ENCODE measurements around the gene KCTD12.

The KCTD12 gene

GRCh38 chr13:76853921-76854608 is 32.1 kb downstream of the KCTD12 start:
- no peak overlapping the region for H3K27ac Mint-ChIP-seq
- H3K27me3 Mint-ChIP-seq (ENCODE audit: low read depth) = no peaks in the 10 kb centered on the region
- no peak overlapping the region for H3K4me3 Mint-ChIP-seq
- H3K9me3 Mint-ChIP-seq = peaks cover 1% of the 10 kb centered on the region
- no peaks in the 10 kb centered on the region for H3K36me3 Mint-ChIP-seq (ENCODE audit: low read depth)
- H3K4me1 Mint-ChIP-seq (ENCODE audit: low read depth) = peaks cover 2% of the 10 kb centered on the region

- no peak overlapping the region for H3K4me3 Mint-ChIP-seq
- no peaks in the 10 kb centered on the region for H3K36me3 Mint-ChIP-seq (ENCODE audit: low read depth)
- H3K4me1 Mint-ChIP-seq (ENCODE audit: low read depth) = peaks cover 2% of the 10 kb centered on the region
- no peak overlapping the region for H3K27ac Mint-ChIP-seq
- H3K27me3 Mint-ChIP-seq (ENCODE audit: low read depth) = no peaks in the 10 kb centered on the region
- no peaks in the 10 kb centered on the region for H3K9me3 Mint-ChIP-seq
Measured at GRCh38 chr13:76853481-76853880, 32.7 kb downstream of the KCTD12 start.

- Mint-ChIP-seq H3K9me3 (no peaks in the 10 kb centered on the region), H3K4me1 (ENCODE audit: low read depth) (peaks cover 2% of the 10 kb centered on the region), H3K4me3 (no peak overlapping the region), H3K27ac (no peak overlapping the region), H3K27me3 (ENCODE audit: low read depth) (no peaks in the 10 kb centered on the region), H3K36me3 (ENCODE audit: low read depth) (no peaks in the 10 kb centered on the region)
Measured at GRCh38 chr13:76852986-76853385, 33.2 kb downstream of the KCTD12 start.

- Mint-ChIP-seq H3K4me3 (no peak overlapping the region), H3K27me3 (ENCODE audit: low read depth) (no peaks in the 10 kb centered on the region), H3K27ac (no peak overlapping the region), H3K9me3 (no peaks in the 10 kb centered on the region), H3K36me3 (ENCODE audit: low read depth) (no peaks in the 10 kb centered on the region), H3K4me1 (ENCODE audit: low read depth) (peaks cover 2% of the 10 kb centered on the region)
Measured at GRCh38 chr13:76851961-76852360, 34.2 kb downstream of the KCTD12 start.

GRCh38 chr13:76849493-76849892 is 36.7 kb downstream of the KCTD12 start:
- Mint-ChIP-seq H3K36me3 (ENCODE audit: low read depth) (no peaks in the 10 kb centered on the region), H3K9me3 (no peaks in the 10 kb centered on the region), H3K4me1 (ENCODE audit: low read depth) (no peaks in the 10 kb centered on the region), H3K27me3 (ENCODE audit: low read depth) (no peaks in the 10 kb centered on the region), H3K27ac (no peak overlapping the region), H3K4me3 (no peak overlapping the region)

GRCh38 chr13:76848596-76848995 is 37.6 kb downstream of the KCTD12 start:
- no peaks in the 10 kb centered on the region for H3K36me3 Mint-ChIP-seq (ENCODE audit: low read depth)
- no peaks in the 10 kb centered on the region for H3K27me3 Mint-ChIP-seq (ENCODE audit: low read depth)
- no peak overlapping the region for H3K4me3 Mint-ChIP-seq
- no peak overlapping the region for H3K27ac Mint-ChIP-seq
- H3K4me1 Mint-ChIP-seq (ENCODE audit: low read depth) = no peaks in the 10 kb centered on the region
- H3K9me3 Mint-ChIP-seq = no peaks in the 10 kb centered on the region

GRCh38 chr13:76846363-76846762 is 39.8 kb downstream of the KCTD12 start:
- Mint-ChIP-seq H3K4me3 (no peak overlapping the region), H3K27ac (no peak overlapping the region), H3K9me3 (no peaks in the 10 kb centered on the region), H3K4me1 (ENCODE audit: low read depth) (no peaks in the 10 kb centered on the region), H3K27me3 (ENCODE audit: low read depth) (peaks cover 4% of the 10 kb centered on the region), H3K36me3 (ENCODE audit: low read depth) (no peaks in the 10 kb centered on the region)

- Mint-ChIP-seq H3K4me1 (ENCODE audit: low read depth) (no peaks in the 10 kb centered on the region), H3K27me3 (ENCODE audit: low read depth) (peaks cover 5% of the 10 kb centered on the region), H3K36me3 (ENCODE audit: low read depth) (no peaks in the 10 kb centered on the region), H3K4me3 (no peak overlapping the region), H3K27ac (no peak overlapping the region), H3K9me3 (no peaks in the 10 kb centered on the region)
Measured at GRCh38 chr13:76845865-76846264, 40.3 kb downstream of the KCTD12 start.

GRCh38 chr13:76845367-76845766 is 40.8 kb downstream of the KCTD12 start:
- no peaks in the 10 kb centered on the region for H3K9me3 Mint-ChIP-seq
- H3K4me1 Mint-ChIP-seq (ENCODE audit: low read depth) = no peaks in the 10 kb centered on the region
- H3K27me3 Mint-ChIP-seq (ENCODE audit: low read depth) = peaks cover 5% of the 10 kb centered on the region
- H3K36me3 Mint-ChIP-seq (ENCODE audit: low read depth) = no peaks in the 10 kb centered on the region
- H3K4me3 Mint-ChIP-seq = no peak overlapping the region
- no peak overlapping the region for H3K27ac Mint-ChIP-seq

- no peaks in the 10 kb centered on the region for H3K9me3 Mint-ChIP-seq
- peaks cover 17% of the 10 kb centered on the region for H3K27me3 Mint-ChIP-seq (ENCODE audit: low read depth)
- no peaks in the 10 kb centered on the region for H3K36me3 Mint-ChIP-seq (ENCODE audit: low read depth)
- H3K4me1 Mint-ChIP-seq (ENCODE audit: low read depth) = no peaks in the 10 kb centered on the region
- no peak overlapping the region for H3K4me3 Mint-ChIP-seq
- no peak overlapping the region for H3K27ac Mint-ChIP-seq
Measured at GRCh38 chr13:76837801-76838200, 48.4 kb downstream of the KCTD12 start.

GRCh38 chr13:76836311-76836710 is 49.9 kb downstream of the KCTD12 start:
- no peaks in the 10 kb centered on the region for H3K4me1 Mint-ChIP-seq (ENCODE audit: low read depth)
- peaks cover 13% of the 10 kb centered on the region for H3K27me3 Mint-ChIP-seq (ENCODE audit: low read depth)
- no peak overlapping the region for H3K27ac Mint-ChIP-seq
- H3K4me3 Mint-ChIP-seq = no peak overlapping the region
- no peaks in the 10 kb centered on the region for H3K36me3 Mint-ChIP-seq (ENCODE audit: low read depth)
- H3K9me3 Mint-ChIP-seq = no peaks in the 10 kb centered on the region

GRCh38 chr13:76833441-76833954 is 52.7 kb downstream of the KCTD12 start:
- Mint-ChIP-seq H3K4me1 (ENCODE audit: low read depth) (peaks cover 1% of the 10 kb centered on the region), H3K27ac (no peak overlapping the region), H3K9me3 (no peaks in the 10 kb centered on the region), H3K27me3 (ENCODE audit: low read depth) (peaks cover 6% of the 10 kb centered on the region), H3K4me3 (no peak overlapping the region), H3K36me3 (ENCODE audit: low read depth) (no peaks in the 10 kb centered on the region)

GRCh38 chr13:76832258-76832988 is 53.8 kb downstream of the KCTD12 start:
- Mint-ChIP-seq H3K4me3 (no peak overlapping the region), H3K36me3 (ENCODE audit: low read depth) (no peaks in the 10 kb centered on the region), H3K9me3 (no peaks in the 10 kb centered on the region), H3K27ac (no peak overlapping the region), H3K4me1 (ENCODE audit: low read depth) (peaks cover 4% of the 10 kb centered on the region), H3K27me3 (ENCODE audit: low read depth) (peaks cover 6% of the 10 kb centered on the region)

GRCh38 chr13:76830805-76831204 is 55.4 kb downstream of the KCTD12 start:
- Mint-ChIP-seq H3K4me1 (ENCODE audit: low read depth) (peaks cover 4% of the 10 kb centered on the region), H3K27ac (no peak overlapping the region), H3K9me3 (no peaks in the 10 kb centered on the region), H3K27me3 (ENCODE audit: low read depth) (no peaks in the 10 kb centered on the region), H3K4me3 (no peak overlapping the region), H3K36me3 (ENCODE audit: low read depth) (no peaks in the 10 kb centered on the region)
